CD4-positive, alpha-beta T cell (primary cell): ENCODE results near the gene ATAD3B. TPM values are rescaled to one million over a fixed set of nuclear protein-coding genes. Genes with fewer than 3 reads are reported as not detected.
A peak's percentile ranks its signal among the peaks of the same experiment; 100 is the strongest.

Experiments
- ATAC-seq: fragments of 200-7000 bp; cut with Tn5 transposase; one replicate; pipeline ENCODE4 v1.10.0; 2022; ENCODE audit warnings: mild to moderate bottlenecking; ENCODE audit not compliant: poor library complexity
- CTCF ChIA-PET: fragments of 350-600 bp; sonication (Branson Sonifier 250); formaldehyde crosslinking; loops from one replicate; lab custom pipeline; 2021; ENCODE audit warnings: antibody characterized with exemption, inconsistent platforms; lab: Charles Lee
- POLR2A ChIA-PET: fragments of 350-600 bp; sonication (Branson Sonifier 250); formaldehyde crosslinking; loops from one replicate; lab custom pipeline; 2021; ENCODE audit warnings: antibody characterized with exemption, inconsistent platforms; lab: Charles Lee
- DNase-seq, 14 experiments: peaks; one replicate each; pipeline ENCODE4 v3.0.0-alpha.2; 2013 to 2020; ENCODE audit warnings: mixed read lengths in 2 of 14
- H3K27ac ChIP-seq, 2 donors: one replicate each; pipeline versions ENCODE4 v1.5.1 to v1.7.0; 2013; ENCODE audit warnings: low read length in 2 of 2, low read depth in 1 of 2, mild to moderate bottlenecking in 1 of 2
- H3K27me3 ChIP-seq, 2 experiments: 1 replicate in 1 of 2; 2 replicates in 1 of 2; pipeline versions ENCODE4 v1.6.1 to v1.7.0; 2013; ENCODE audit warnings: low read length in 2 of 2, control low read depth in 1 of 2, mild to moderate bottlenecking in 1 of 2, moderate library complexity in 1 of 2; ENCODE audit not compliant: insufficient read depth in 2 of 2, control insufficient read depth in 1 of 2
- H3K36me3 ChIP-seq: one replicate; pipeline ENCODE4 v1.6.1; 2013; ENCODE audit warnings: low read length, control low read depth; ENCODE audit not compliant: insufficient read depth
- H3K4me1 ChIP-seq: one replicate; pipeline ENCODE4 v1.6.1; 2013; ENCODE audit warnings: low read length, control low read depth; ENCODE audit not compliant: insufficient read depth
- H3K4me3 ChIP-seq: one replicate; pipeline ENCODE4 v1.5.1; 2013; ENCODE audit warnings: mild to moderate bottlenecking, low read length, moderate library complexity
- H3K9me3 ChIP-seq, 2 experiments: 1 replicate in 1 of 2; 2 replicates in 1 of 2; pipeline versions ENCODE4 v1.6.1 to v1.7.0; 2013; ENCODE audit warnings: low read length in 2 of 2, mild to moderate bottlenecking in 2 of 2, control low read depth in 1 of 2, moderate library complexity in 1 of 2; ENCODE audit not compliant: control insufficient read depth in 1 of 2, insufficient read depth in 1 of 2
- H3K27ac Mint-ChIP-seq: one replicate; pipeline ENCODE4 v1.8.0; 2020; ENCODE audit warnings: mixed read lengths
- H3K27me3 Mint-ChIP-seq: one replicate; pipeline ENCODE4 v1.8.0; 2021; ENCODE audit warnings: mixed read lengths
- H3K36me3 Mint-ChIP-seq: one replicate; pipeline ENCODE4 v1.8.0; 2021; ENCODE audit warnings: low read depth, mixed read lengths
- H3K4me1 Mint-ChIP-seq: one replicate; pipeline ENCODE4 v1.8.0; 2021; ENCODE audit warnings: low read depth, mixed read lengths
- H3K4me3 Mint-ChIP-seq: one replicate; pipeline ENCODE4 v1.8.0; 2020; ENCODE audit warnings: mild to moderate bottlenecking, mixed read lengths
- H3K9me3 Mint-ChIP-seq: one replicate; pipeline ENCODE4 v1.8.0; 2020; ENCODE audit warnings: mixed read lengths
- CTCF ChIP-seq: fragments of 200-600 bp; IDR thresholded peaks from one replicate; pipeline ENCODE4 v1.8.0; 2022; ENCODE audit warnings: antibody characterized with exemption, mild to moderate bottlenecking
- intact Hi-C, 2 experiments: fragments of 100-400 bp; cut with DNase I in 1 of 2; cut with micrococcal nuclease in 1 of 2; formaldehyde crosslinking; loops; one replicate each; pipeline versions ENCODE4 v1.15.1 to v1.9.0; 2023 to 2025; cut with DNase I, micrococcal nuclease
- total RNA-seq, 174 experiments: library from RNA in 2 of 174; stranded (reverse) in 2 of 174; gene quantifications; one replicate each; pipeline ENCODE4 v1.2.3 and lab custom pipeline; 2021 to 2026

ATAD3B gene
- total RNA-seq, 2 experiments from 2014 or later, result 44.3 to 49.1 TPM

GRCh38 chr1:1439546-1440261 lies 31.9 kb upstream of the ATAD3B start:
- Histone ChIP-seq H3K4me1 (peaks cover 26% of the 10 kb centered on the region), H3K9me3 (peaks cover 0 to 26% of the 10 kb centered on the region in 2 experiments), H3K27me3 (peaks cover 35 to 40% of the 10 kb centered on the region in 2 experiments), H3K36me3 (no peaks in the 10 kb centered on the region), H3K27ac (no peak overlapping the region), H3K4me3 (no peak overlapping the region)
- POLR2A ChIA-PET, result no interaction called here
- intact Hi-C loops, result loop anchor here in 1 of 2 experiments (5.0 kb wide), 1 partner anchor 407 kb away; no protein-coding TSS in a partner anchor
- Mint-ChIP-seq H3K4me3 (no peak overlapping the region), H3K27me3 (peaks cover 17% of the 10 kb centered on the region), H3K27ac (no peak overlapping the region), H3K4me1 (peaks cover 4% of the 10 kb centered on the region), H3K36me3 (no peaks in the 10 kb centered on the region), H3K9me3 (no peaks in the 10 kb centered on the region)
- DNase-seq (peak in 1 of 14 experiments; percentile 29), ATAC-seq (no peak)
- CTCF ChIA-PET, result no interaction called here
- no peak for TF ChIP-seq CTCF

DNA sequence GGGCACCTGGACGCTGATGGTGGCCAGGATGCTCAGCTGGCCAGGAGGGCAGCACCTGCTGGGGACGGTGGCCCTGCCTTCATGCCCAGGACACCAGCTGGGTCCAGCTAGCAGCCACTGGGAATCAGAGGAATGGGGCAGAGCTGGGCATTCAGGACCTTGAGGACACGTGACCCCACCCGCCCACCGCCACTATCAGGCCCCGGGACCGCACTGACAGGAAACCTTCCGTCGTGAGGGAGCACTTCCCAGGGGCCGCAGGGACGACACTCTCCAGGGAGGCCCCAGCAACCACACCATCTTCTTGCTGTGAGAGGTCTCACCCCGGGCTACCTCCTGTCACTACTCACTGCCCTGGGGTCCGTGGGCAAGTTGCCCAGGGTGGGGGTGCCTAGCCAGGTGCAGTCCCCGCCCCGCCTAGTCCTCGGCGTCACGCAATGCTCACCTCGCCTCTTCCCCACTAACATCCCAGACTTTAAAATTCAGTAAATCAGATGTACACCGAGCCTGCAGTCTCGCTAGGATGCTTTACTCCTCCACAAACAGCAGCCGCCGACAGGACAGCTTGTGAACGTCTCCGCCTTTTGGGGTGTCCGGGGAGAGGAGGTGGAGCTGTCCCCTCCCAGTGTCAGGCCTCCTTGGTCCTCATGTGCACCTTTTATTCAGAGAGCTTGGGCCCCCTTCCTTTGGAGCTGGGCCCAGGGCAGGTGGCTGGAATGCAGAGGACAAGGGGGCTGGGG lies 31.1 kb upstream of the ATAD3B start:
- TF ChIP-seq CTCF, result no peak
- H3K27ac ChIP-seq, result no peak overlapping the region
- H3K4me3 ChIP-seq, result no peak overlapping the region
- peak in 1 of 14 experiments; percentile 26 for DNase-seq
- no peak for ATAC-seq
- no peaks in the 10 kb centered on the region for H3K36me3 ChIP-seq
- H3K27me3 ChIP-seq, result peaks cover 28 to 33% of the 10 kb centered on the region in 2 experiments
- H3K27ac Mint-ChIP-seq, result no peak overlapping the region
- peaks cover 4% of the 10 kb centered on the region for H3K4me1 Mint-ChIP-seq
- ChIA-PET POLR2A (interaction anchor here (0.7 kb wide), 1 partner anchor 42 kb away, joined by 3 read pairs; the partner anchor contains the start of gene CCNL2), CTCF (interaction anchor here (1.2 kb wide), 1 partner anchor 64 kb away, joined by 4 read pairs; no protein-coding TSS in a partner anchor)
- H3K36me3 Mint-ChIP-seq, result no peaks in the 10 kb centered on the region
- H3K4me3 Mint-ChIP-seq, result no peak overlapping the region
- H3K4me1 ChIP-seq, result peaks cover 20% of the 10 kb centered on the region
- peaks cover 12% of the 10 kb centered on the region for H3K27me3 Mint-ChIP-seq
- intact Hi-C loops, result loop anchor here in 1 of 2 experiments (5.0 kb wide), 1 partner anchor 408 kb away; no protein-coding TSS in a partner anchor
- peaks cover 0 to 22% of the 10 kb centered on the region in 2 experiments for H3K9me3 ChIP-seq
- H3K9me3 Mint-ChIP-seq, result no peaks in the 10 kb centered on the region
